HEK293 (cell line): ENCODE results near the gene DCN.

ENCODE experiments used
- CTCF ChIA-PET: fragments of 350-600 bp; formaldehyde crosslinking; extraction: SDS; loops from one replicate; lab custom pipeline; 2021; ENCODE audit warnings: antibody characterized with exemption; lab: Yijun Ruan, JAX
- POLR2A ChIA-PET: fragments of 300-600 bp; formaldehyde crosslinking; extraction: SDS; loops from one replicate; lab custom pipeline; 2020; ENCODE audit warnings: antibody characterized with exemption, inconsistent platforms; lab: Yijun Ruan, JAX
- H3K27ac ChIP-seq: fragments of 200-500 bp; sonication (Bioruptor generic); 2 replicates; pipeline ENCODE4 v1.5.1; 2014; ENCODE audit warnings: low read depth, low read length, control low read depth, inconsistent platforms; ENCODE audit errors: extremely low read depth
- H3K36me3 ChIP-seq, 2 experiments: fragments of 200-500 bp in 1 of 2; sonication (Bioruptor generic) in 1 of 2; 1 replicate in 1 of 2; 2 replicates in 1 of 2; pipeline ENCODE4 v1.5.1; 2014 to 2017; ENCODE audit warnings: inconsistent platforms in 2 of 2, low read length in 2 of 2; ENCODE audit not compliant: control insufficient read depth in 2 of 2, insufficient read depth in 1 of 2
- H3K4me1 ChIP-seq: fragments of 200-500 bp; sonication (Bioruptor generic); 2 replicates; pipeline ENCODE4 v1.5.1; 2014; ENCODE audit warnings: mild to moderate bottlenecking, low read length, inconsistent platforms; ENCODE audit not compliant: control insufficient read depth, insufficient read depth
- H3K4me3 ChIP-seq: 2 replicates; pipeline ENCODE4 v1.5.1; 2011; ENCODE audit warnings: low read depth, mild to moderate bottlenecking, control low read depth, low read length, moderate library complexity
- H3K9me3 ChIP-seq: fragments of 200-500 bp; sonication (Bioruptor generic); 2 replicates; pipeline ENCODE4 v1.5.1; 2014; ENCODE audit warnings: low read depth, low read length, inconsistent platforms; ENCODE audit not compliant: control insufficient read depth, insufficient read depth
- EGR2 ChIP-seq: fragments of 450-650 bp; formaldehyde crosslinking; IDR thresholded peaks from 2 replicates; pipeline ENCODE4 v1.5.1; 2016; ENCODE audit warnings: low read depth, missing biosample characterization, missing genetic modification characterization
- KLF17 ChIP-seq: fragments of 450-650 bp; formaldehyde crosslinking; IDR thresholded peaks from 2 replicates; pipeline ENCODE4 v1.5.1; 2016; ENCODE audit warnings: missing biosample characterization, missing genetic modification characterization
- MZF1 ChIP-seq: fragments of 450-650 bp; formaldehyde crosslinking; IDR thresholded peaks from 2 replicates; pipeline ENCODE4 v1.5.1; 2017; ENCODE audit warnings: missing biosample characterization, missing genetic modification characterization, borderline replicate concordance
- OVOL3 ChIP-seq: fragments of 450-650 bp; formaldehyde crosslinking; IDR thresholded peaks from 2 replicates; pipeline ENCODE4 v1.5.1; 2016; ENCODE audit warnings: missing biosample characterization, missing genetic modification characterization
- PRDM10 ChIP-seq: fragments of 450-650 bp; formaldehyde crosslinking; IDR thresholded peaks from 2 replicates; pipeline ENCODE4 v1.5.1; 2016; ENCODE audit warnings: missing biosample characterization, missing genetic modification characterization
- TCF7L2 ChIP-seq: IDR thresholded peaks from 2 replicates; pipeline ENCODE4 v1.6.1; 2011; ENCODE audit warnings: low read depth, mild to moderate bottlenecking, inconsistent platforms, low read length, moderate library complexity, borderline replicate concordance
- ZBTB20 ChIP-seq: fragments of 450-650 bp; formaldehyde crosslinking; IDR thresholded peaks from 2 replicates; pipeline ENCODE4 v1.5.1; 2016; ENCODE audit warnings: missing biosample characterization, missing genetic modification characterization
- ZBTB6 ChIP-seq: fragments of 450-650 bp; formaldehyde crosslinking; IDR thresholded peaks from 2 replicates; pipeline ENCODE4 v1.5.1; 2017; ENCODE audit warnings: missing biosample characterization, missing genetic modification characterization
- ZNF140 ChIP-seq: fragments of 450-650 bp; formaldehyde crosslinking; IDR thresholded peaks from 2 replicates; pipeline ENCODE4 v1.5.1; 2016; ENCODE audit warnings: missing biosample characterization, missing genetic modification characterization
- ZNF184 ChIP-seq: fragments of 450-650 bp; IDR thresholded peaks from 2 replicates; pipeline ENCODE4 v1.5.1; 2018; ENCODE audit warnings: missing biosample characterization, mild to moderate bottlenecking, missing genetic modification characterization
- ZNF2 ChIP-seq: fragments of 450-650 bp; formaldehyde crosslinking; IDR thresholded peaks from 2 replicates; pipeline ENCODE4 v1.5.1; 2016; ENCODE audit warnings: missing biosample characterization, missing genetic modification characterization
- ZNF274 ChIP-seq, 2 experiments: fragments of 200-500 bp in 1 of 2; fragments of 450-650 bp in 1 of 2; sonication (Bioruptor generic) in 1 of 2; formaldehyde crosslinking in 1 of 2; IDR thresholded peaks; 2 replicates each; pipeline versions ENCODE4 v1.5.1 to v1.6.1; 2014 to 2016; ENCODE audit warnings: borderline replicate concordance in 1 of 2, inconsistent platforms in 1 of 2, low read length in 1 of 2, missing biosample characterization in 1 of 2, missing genetic modification characterization in 1 of 2
- ZNF324 ChIP-seq: fragments of 450-650 bp; formaldehyde crosslinking; IDR thresholded peaks from 2 replicates; pipeline ENCODE4 v1.5.1; 2016; ENCODE audit warnings: missing biosample characterization, missing genetic modification characterization
- ZNF48 ChIP-seq: fragments of 450-650 bp; formaldehyde crosslinking; IDR thresholded peaks from 2 replicates; pipeline ENCODE4 v1.5.1; 2016; ENCODE audit warnings: missing biosample characterization, missing genetic modification characterization
- ZNF521 ChIP-seq: fragments of 450-650 bp; formaldehyde crosslinking; IDR thresholded peaks from 2 replicates; pipeline ENCODE4 v1.5.1; 2017; ENCODE audit warnings: missing biosample characterization, mild to moderate bottlenecking, missing genetic modification characterization
- ZNF529 ChIP-seq: fragments of 450-650 bp; formaldehyde crosslinking; IDR thresholded peaks from 2 replicates; pipeline ENCODE4 v1.5.1; 2017; ENCODE audit warnings: missing genetic modification characterization, missing biosample characterization; ENCODE audit not compliant: insufficient replicate concordance
- ZNF548 ChIP-seq: fragments of 450-650 bp; formaldehyde crosslinking; IDR thresholded peaks from 2 replicates; pipeline ENCODE4 v1.5.1; 2016; ENCODE audit warnings: missing biosample characterization, missing genetic modification characterization
- ZNF571 ChIP-seq: fragments of 450-650 bp; formaldehyde crosslinking; IDR thresholded peaks from 2 replicates; pipeline ENCODE4 v1.5.0; 2017; ENCODE audit warnings: missing biosample characterization, missing genetic modification characterization
- ZNF629 ChIP-seq: fragments of 450-650 bp; formaldehyde crosslinking; IDR thresholded peaks from 2 replicates; pipeline ENCODE4 v1.5.1; 2017; ENCODE audit warnings: missing biosample characterization, missing genetic modification characterization
- ZNF747 ChIP-seq: fragments of 450-650 bp; formaldehyde crosslinking; IDR thresholded peaks from 2 replicates; pipeline ENCODE4 v1.5.1; 2016; ENCODE audit warnings: missing biosample characterization, missing genetic modification characterization
- ZNF785 ChIP-seq: fragments of 450-650 bp; formaldehyde crosslinking; IDR thresholded peaks from 2 replicates; pipeline ENCODE4 v1.5.1; 2016; ENCODE audit warnings: missing biosample characterization, missing genetic modification characterization
- ZNF830 ChIP-seq: fragments of 450-650 bp; IDR thresholded peaks from 2 replicates; pipeline ENCODE4 v1.5.0; 2018; ENCODE audit warnings: missing biosample characterization, missing genetic modification characterization, low read depth, mild to moderate bottlenecking, moderate library complexity
- ZSCAN23 ChIP-seq: fragments of 450-650 bp; formaldehyde crosslinking; IDR thresholded peaks from 2 replicates; pipeline ENCODE4 v1.5.1; 2016; ENCODE audit warnings: missing biosample characterization, missing genetic modification characterization

DCN gene

GRCh38 chr12:91224401-91224800 lies 41.8 kb upstream of the DCN start (continued):
- no peak for TF ChIP-seq ZNF48
- TF ChIP-seq ZNF629 = no peak
- TF ChIP-seq ZBTB20 (tag by site-specific recombination) = no peak
- no peak for TF ChIP-seq EGR2 (tag by site-specific recombination)
- no peak for TF ChIP-seq KLF17 (tag by site-specific recombination)
- TF ChIP-seq ZNF324 = no peak

GRCh38 chr12:91222746-91223145 lies 40.1 kb upstream of the DCN start:
- ChIA-PET POLR2A (no interaction called here), CTCF (no interaction called here)
- H3K9me3 ChIP-seq = no peaks in the 10 kb centered on the region
- TF ChIP-seq ZBTB6 (no peak), ZNF830 (tag by site-specific recombination) (no peak), ZNF274 (IDR thresholded peaks at IDR 0.05; ENCODE audit: low read length) (no peak), ZNF274 (tag by site-specific recombination; IDR thresholded peaks at IDR 0.05; ENCODE audit: borderline replicate concordance) (no peak), MZF1 (tag by site-specific recombination) (no peak), ZNF571 (tag by site-specific recombination) (no peak)
- no peaks in the 10 kb centered on the region for H3K4me1 ChIP-seq
- no peaks in the 10 kb centered on the region for H3K36me3 ChIP-seq
- H3K4me3 ChIP-seq = no peak overlapping the region
- no peak overlapping the region for H3K27ac ChIP-seq

GRCh38 chr12:91219919-91220318 lies 37.3 kb upstream of the DCN start:
- TF ChIP-seq PRDM10 (tag by site-specific recombination) = no peak
- no peak for TF ChIP-seq ZSCAN23 (tag by site-specific recombination)
- no peak for TF ChIP-seq ZNF785
- no peak for TF ChIP-seq TCF7L2
- no peak for TF ChIP-seq ZNF521 (tag by site-specific recombination)
- no peak for TF ChIP-seq ZNF2 (tag by site-specific recombination)
- no peak for TF ChIP-seq ZNF140 (tag by site-specific recombination)
- no peak for TF ChIP-seq ZNF747
- TF ChIP-seq ZNF548 = no peak
- TF ChIP-seq OVOL3 (tag by site-specific recombination) = no peak
- no peak for TF ChIP-seq ZNF184 (tag by site-specific recombination)
- TF ChIP-seq ZNF529 (tag by site-specific recombination) = no peak
- Histone ChIP-seq H3K36me3 (no peaks in the 10 kb centered on the region), H3K4me3 (no peak overlapping the region), H3K4me1 (no peaks in the 10 kb centered on the region), H3K9me3 (no peaks in the 10 kb centered on the region), H3K27ac (no peak overlapping the region)
- CTCF ChIA-PET = no interaction called here
- POLR2A ChIA-PET = no interaction called here
